Psoas muscle (tissue), 8 donors: ENCODE measurements around the gene ERN1. TPM values are rescaled to one million over a fixed set of nuclear protein-coding genes. Genes with fewer than 3 reads are reported as not detected.
A peak's percentile ranks its signal among the peaks of the same experiment; 100 is the strongest.

ENCODE experiments used
- ATAC-seq, 4 donors: fragments of 200-7000 bp; cut with Tn5 transposase; one replicate each; pipeline ENCODE4 v1.9.1; 2020; ENCODE audit warnings: moderate library complexity in 3 of 4, mild to moderate bottlenecking in 2 of 4
- DNase-seq, 2 donors: peaks; one replicate each; pipeline ENCODE4 v3.0.0-alpha.2; 2020
- H3K27ac ChIP-seq: fragments of 200-600 bp; one replicate; pipeline ENCODE4 v1.8.0; 2022
- H3K27me3 ChIP-seq, 3 donors: fragments of 200-600 bp in 1 of 3; one replicate each; pipeline versions ENCODE4 v1.6.1 to v1.8.0; 2013 to 2022; ENCODE audit warnings: low read length in 2 of 3, mild to moderate bottlenecking in 2 of 3, moderate library complexity in 1 of 3; ENCODE audit not compliant: insufficient read depth in 3 of 3
- H3K36me3 ChIP-seq, 2 donors: fragments of 200-600 bp in 1 of 2; one replicate each; pipeline versions ENCODE4 v1.6.1 to v1.8.0; 2013 to 2022; ENCODE audit warnings: low read depth in 1 of 2, mild to moderate bottlenecking in 1 of 2, moderate library complexity in 1 of 2; ENCODE audit not compliant: insufficient read depth in 1 of 2
- H3K4me1 ChIP-seq: fragments of 200-600 bp; one replicate; pipeline ENCODE4 v1.8.0; 2022
- H3K4me3 ChIP-seq: fragments of 200-600 bp; one replicate; pipeline ENCODE4 v1.8.0; 2022; ENCODE audit warnings: mild to moderate bottlenecking
- H3K9me3 ChIP-seq: fragments of 200-600 bp; one replicate; pipeline ENCODE4 v1.8.0; 2022
- CTCF ChIP-seq: fragments of 200-600 bp; IDR thresholded peaks from one replicate; pipeline ENCODE4 v1.8.0; 2022; ENCODE audit warnings: antibody characterized with exemption
- WGBS, 3 donors: extraction: QIAGEN DNeasy Blood & Tissue Kit; methylation state at CpG; one replicate each; pipeline versions ENCODE4 v1.1.6 to v1.1.7; 2013; 5-methylcytosine and 5-hydroxymethylcytosine counted together
- intact Hi-C, 2 donors: fragments of 100-400 bp; cut with DNase I; formaldehyde crosslinking; loops; one replicate each; pipeline versions ENCODE4 v1.11.0 to v1.14.2; 2022
- polyA plus RNA-seq, 3 donors: library from polyadenylated mRNA; stranded (reverse); fragments of 200-250 nt; gene quantifications; one replicate each; pipeline ENCODE4 v1.2.3, GENCODE V29; 2013
- total RNA-seq, 4 donors: library from RNA; stranded (reverse); fragmentation: NEBNext Ultra II Directional in 2 of 4; extraction: Animal tissue kit (Norgen Biotek cat#: 25700) in 2 of 4; gene quantifications; one replicate each; pipeline versions ENCODE4 v1.2.1 to v1.2.4, GENCODE V29; 2021 to 2023
- donor health status: healthy with polysubstance abuse.
- donor health status: DM: no; HTN: no; CAD: no; lungs with moderate emphysema.
- donor health status: Bipolar disorder and iron deficiency.
- donor health status: healthy.
- donor health status: DM: yes; HTN: yes; CAD: no.
- donor health status: DM: no; HTN: no; CAD: no.
- donor health status: DM: no; HTN: no; CAD: no.
- donor health status: DM: yes; HTN: yes; CAD: no.

ERN1 gene
- total and polyA plus RNA-seq, 7 donors: 2.8 to 16.6 (median 10.6) TPM

DNA sequence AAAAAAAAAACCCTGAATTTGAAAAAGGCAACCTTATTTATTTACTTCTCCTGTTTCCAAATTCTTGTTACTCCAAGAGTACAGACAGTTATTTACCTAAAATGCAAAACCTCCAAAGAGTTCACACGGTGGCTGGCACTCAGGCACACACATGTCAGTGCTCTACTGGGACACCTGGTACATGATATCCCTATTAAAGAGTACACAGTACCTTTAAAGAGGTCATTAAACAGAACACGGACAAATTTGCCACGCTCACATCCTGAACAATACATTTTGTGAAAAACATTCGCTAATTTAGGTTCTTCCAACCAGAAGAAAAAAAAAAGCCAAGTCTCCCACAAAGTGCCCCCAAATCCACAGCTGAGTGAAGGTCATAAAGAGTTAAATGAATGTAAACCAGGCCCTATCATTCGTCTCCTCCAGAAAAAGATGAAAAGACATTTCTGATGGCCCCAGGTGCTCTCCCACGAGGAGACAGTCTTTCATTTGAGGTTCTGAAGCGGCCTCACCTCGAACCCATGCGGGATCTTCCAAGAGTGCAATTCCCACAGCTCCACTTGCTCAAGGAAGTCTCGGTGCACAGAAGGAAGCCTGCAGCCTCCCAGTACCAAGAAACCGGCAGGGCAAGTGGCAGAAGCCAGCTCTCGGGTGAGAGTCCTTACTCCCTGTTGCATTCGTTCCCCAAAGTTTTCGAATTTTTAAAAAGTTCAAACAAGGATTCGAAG lies 993 bp downstream of the ERN1 start:
- Histone ChIP-seq H3K27me3 (no peaks in the 10 kb centered on the region), H3K9me3 (no peaks in the 10 kb centered on the region), H3K4me1 (peaks cover 5% of the 10 kb centered on the region), H3K4me3 (peak overlapping the region; percentile 92), H3K36me3 (no peaks in the 10 kb centered on the region), H3K27ac (peak overlapping the region; percentile 98)
- ATAC-seq (no peak), DNase-seq (peak in 1 of 2 donors; percentile 32)
- TF ChIP-seq CTCF: no peak
- WGBS, 3 donors: 9 to 12% (median 12%) methylated on average over 15 of the region's 15 CpGs
- intact Hi-C loops: loop anchor here in 1 of 2 donors (5.0 kb wide), 1 partner anchor 87 kb away; no protein-coding TSS in a partner anchor

DNA sequence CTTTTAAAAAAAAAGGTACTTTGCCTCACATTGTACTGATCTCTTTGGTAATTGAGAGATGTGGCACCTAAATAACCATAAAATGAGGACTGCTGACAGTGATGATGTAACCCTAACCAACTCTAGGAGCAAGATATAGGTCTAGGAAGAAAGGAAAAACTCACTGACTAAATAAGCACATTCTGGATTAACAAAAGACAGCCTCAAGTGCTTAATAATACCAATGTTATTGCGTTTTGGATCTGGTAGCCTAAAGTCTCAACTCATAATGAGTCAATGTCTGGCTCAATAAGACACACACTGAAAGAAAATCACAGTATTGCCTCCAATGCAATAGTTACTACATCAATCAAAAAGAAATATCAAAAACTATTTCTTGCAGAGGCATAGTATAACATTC lies 3.0 kb downstream of the ERN1 start:
- Histone ChIP-seq H3K36me3 (no peaks in the 10 kb centered on the region), H3K4me1 (peaks cover 5% of the 10 kb centered on the region), H3K4me3 (no peak overlapping the region), H3K9me3 (no peaks in the 10 kb centered on the region), H3K27me3 (no peaks in the 10 kb centered on the region), H3K27ac (no peak overlapping the region)
- 71 to 80% (median 75%) methylated on average over 1 of the region's 1 CpG for WGBS, 3 donors
- DNase-seq: no peak
- intact Hi-C loops: loop anchor here in 1 of 2 donors (5.0 kb wide), 1 partner anchor 85 kb away; no protein-coding TSS in a partner anchor
- no peak for ATAC-seq
- TF ChIP-seq CTCF: no peak

DNA sequence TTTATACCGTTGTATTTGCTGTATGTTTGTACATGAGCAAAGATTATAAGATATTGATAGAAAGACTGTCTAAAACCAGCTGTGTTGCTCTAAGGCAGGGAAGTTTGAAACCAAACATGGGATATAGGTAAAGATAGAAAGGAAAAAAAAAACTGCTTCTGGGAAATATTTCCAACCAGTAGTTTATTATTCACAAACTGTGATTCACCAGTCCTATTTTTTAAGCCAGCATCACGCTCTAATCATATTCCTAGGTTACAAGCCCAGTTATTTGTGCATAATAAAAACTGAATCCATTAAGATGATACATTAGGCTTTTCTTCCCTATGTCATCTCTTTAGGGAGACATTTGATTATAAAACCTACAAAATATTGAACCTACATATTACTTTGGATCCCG lies 4.0 kb downstream of the ERN1 start:
- no peak for DNase-seq
- ATAC-seq: no peak
- intact Hi-C loops: loop anchor here in 1 of 2 donors (5.0 kb wide), 1 partner anchor 84 kb away; no protein-coding TSS in a partner anchor
- Histone ChIP-seq H3K4me1 (peaks cover 5% of the 10 kb centered on the region), H3K27me3 (no peaks in the 10 kb centered on the region), H3K36me3 (no peaks in the 10 kb centered on the region), H3K4me3 (no peak overlapping the region), H3K27ac (no peak overlapping the region), H3K9me3 (no peaks in the 10 kb centered on the region)
- TF ChIP-seq CTCF: no peak
- WGBS, 3 donors: 73 to 93% (median 93%) methylated on average over 3 of the region's 3 CpGs

DNA sequence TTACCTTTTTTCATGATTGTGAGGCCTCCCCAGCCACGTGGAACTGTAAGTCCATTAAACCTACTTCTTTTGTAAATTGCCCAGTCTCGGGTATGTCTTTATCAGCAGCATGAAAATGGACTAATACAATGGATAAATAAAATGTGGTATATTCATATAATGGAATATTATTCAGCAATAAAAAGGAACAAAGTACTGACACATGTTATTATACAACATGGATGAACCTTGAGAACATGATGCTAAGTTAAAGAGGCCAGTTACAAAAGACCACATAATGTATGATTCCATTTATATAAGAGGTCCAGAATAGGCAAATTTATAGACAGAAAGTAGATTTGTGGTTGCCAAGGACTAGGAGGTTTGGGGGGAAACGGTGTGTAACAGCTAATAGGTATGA lies 5.3 kb downstream of the ERN1 start:
- DNase-seq (no peak), ATAC-seq (no peak)
- H3K4me1 ChIP-seq: peaks cover 5% of the 10 kb centered on the region
- no peak overlapping the region for H3K4me3 ChIP-seq
- H3K27ac ChIP-seq: no peak overlapping the region
- TF ChIP-seq CTCF: no peak
- no peaks in the 10 kb centered on the region for H3K36me3 ChIP-seq
- no peaks in the 10 kb centered on the region for H3K27me3 ChIP-seq
- intact Hi-C loops: loop anchor here in 1 of 2 donors (5.0 kb wide), 1 partner anchor 82 kb away; no protein-coding TSS in a partner anchor
- no peaks in the 10 kb centered on the region for H3K9me3 ChIP-seq
- WGBS, 3 donors: 90 to 96% (median 90%) methylated on average over 3 of the region's 3 CpGs
